ENCODE results near the gene ZNF236.

- TF ChIP-seq SMC3 (conservative IDR thresholded peaks at IDR 0.05; ENCODE audit: poor library complexity) (no peak), CTCF (IDR thresholded peaks at IDR 0.05; ENCODE audit: poor library complexity, severe bottlenecking) (no peak), POLR2AphosphoS5 (IDR thresholded peaks at IDR 0.05) (no peak), EP300 (conservative IDR thresholded peaks at IDR 0.05; ENCODE audit: poor library complexity, severe bottlenecking) (no peak), EZH2 (IDR thresholded peaks at IDR 0.05; ENCODE audit: borderline replicate concordance, insufficient read depth, low read length, poor library complexity, severe bottlenecking) (no peak), TAF1 (IDR thresholded peaks at IDR 0.05; ENCODE audit: low read depth) (no peak), REST (IDR thresholded peaks at IDR 0.05; ENCODE audit: borderline replicate concordance) (no peak), RAD21 (conservative IDR thresholded peaks at IDR 0.05) (no peak)
These were observed 165.9 kb downstream of the ZNF236 start for GRCh38 chr18:76988031-76988826.

Measured in neural cell (in vitro differentiated cells).